PC-9 (cell line): ENCODE data around the gene HOXD10. TPM values are rescaled to one million over a fixed set of nuclear protein-coding genes. Genes with fewer than 3 reads are reported as not detected.

Experiments used
- BruUV-seq: library from RNA; stranded (reverse); fragments of 400-500 nt; replicated peaks from 2 replicates; lab custom pipeline; 2021; lab: Mats Ljungman, UMichigan
- CTCF ChIA-PET: fragments of 300-600 bp; sonication (Branson Sonifier 250); formaldehyde crosslinking; loops from one replicate; lab custom pipeline; 2022; ENCODE audit warnings: antibody characterized with exemption; lab: Charles Lee
- POLR2A ChIA-PET: fragments of 300-600 bp; sonication (Branson Sonifier 250); formaldehyde crosslinking; loops from one replicate; lab custom pipeline; 2022; ENCODE audit warnings: antibody characterized with exemption; ENCODE audit not compliant: unreplicated experiment; lab: Charles Lee
- DNase-seq, 2 experiments: peaks; one replicate each; pipeline versions ENCODE4 v3.0.0 to v3.0.0-alpha.2; 2015 to 2022; ENCODE audit warnings: mixed read lengths in 1 of 2
- H2AFZ ChIP-seq: fragments of 200-600 bp; sonication (generic); 2 replicates; pipeline ENCODE4 v1.8.1; 2017; ENCODE audit warnings: antibody characterized with exemption
- H3F3A ChIP-seq: fragments of 200-600 bp; sonication (generic); 2 replicates; pipeline ENCODE4 v1.8.1; 2017; ENCODE audit warnings: antibody characterized with exemption, mild to moderate bottlenecking, low read depth; ENCODE audit not compliant: insufficient read depth
- H3K27ac ChIP-seq: fragments of 200-600 bp; sonication (generic); 2 replicates; pipeline ENCODE4 v1.6.1; 2016; ENCODE audit warnings: mixed run types
- H3K27me3 ChIP-seq: fragments of 200-600 bp; sonication (generic); 2 replicates; pipeline ENCODE4 v1.6.1; 2016; ENCODE audit warnings: low read depth, mixed run types; ENCODE audit not compliant: insufficient read depth
- H3K36me3 ChIP-seq: fragments of 200-600 bp; sonication (generic); 2 replicates; pipeline ENCODE4 v1.6.1; 2016; ENCODE audit warnings: low read depth, mixed run types
- H3K4me1 ChIP-seq: fragments of 200-600 bp; sonication (generic); replicated peaks from 2 replicates; pipeline ENCODE4 v1.6.1; 2016; ENCODE audit warnings: mixed run types; ENCODE audit not compliant: insufficient read depth
- H3K4me2 ChIP-seq: fragments of 200-600 bp; sonication (generic); 2 replicates; pipeline ENCODE4 v1.6.1; 2017; ENCODE audit warnings: mixed run types
- H3K4me3 ChIP-seq: fragments of 200-600 bp; sonication (generic); 2 replicates; pipeline ENCODE4 v1.6.1; 2016; ENCODE audit warnings: mixed run types
- H3K79me2 ChIP-seq: fragments of 200-600 bp; sonication (generic); 2 replicates; pipeline ENCODE4 v1.6.1; 2017; ENCODE audit warnings: low read depth, mixed run types
- H3K9me2 ChIP-seq: fragments of 200-600 bp; sonication (generic); 2 replicates; pipeline ENCODE4 v1.8.1; 2017; ENCODE audit warnings: mild to moderate bottlenecking; ENCODE audit not compliant: insufficient read depth
- H3K9me3 ChIP-seq: fragments of 200-600 bp; sonication (generic); 2 replicates; pipeline ENCODE4 v1.8.1; 2016; ENCODE audit warnings: low read depth; ENCODE audit not compliant: insufficient read depth
- H4K20me1 ChIP-seq: fragments of 200-600 bp; sonication (generic); 2 replicates; pipeline ENCODE4 v1.8.1; 2017; ENCODE audit not compliant: insufficient read depth
- CTCF ChIP-seq: fragments of 200-600 bp; sonication (generic); conservative IDR thresholded peaks from 2 replicates; pipeline ENCODE4 v1.6.1; 2017; ENCODE audit warnings: mixed run types, antibody characterized with exemption, mild to moderate bottlenecking, moderate library complexity
- EZH2 ChIP-seq: fragments of 200-600 bp; sonication (generic); IDR thresholded peaks from 2 replicates; pipeline ENCODE4 v1.8.0; 2017; ENCODE audit warnings: antibody characterized with exemption, low read depth
- intact Hi-C: fragments of 100-400 bp; cut with micrococcal nuclease; formaldehyde crosslinking; loops from one replicate; pipeline ENCODE4 v1.10.0; 2022; ENCODE audit not compliant: unreplicated experiment
- total RNA-seq: library from RNA; stranded (reverse); gene quantifications from 2 replicates; pipeline ENCODE4 v1.2.3, GENCODE V29; 2021

Gene HOXD10
- total RNA-seq, 1 experiment from 2014 or later: not detected

DNA sequence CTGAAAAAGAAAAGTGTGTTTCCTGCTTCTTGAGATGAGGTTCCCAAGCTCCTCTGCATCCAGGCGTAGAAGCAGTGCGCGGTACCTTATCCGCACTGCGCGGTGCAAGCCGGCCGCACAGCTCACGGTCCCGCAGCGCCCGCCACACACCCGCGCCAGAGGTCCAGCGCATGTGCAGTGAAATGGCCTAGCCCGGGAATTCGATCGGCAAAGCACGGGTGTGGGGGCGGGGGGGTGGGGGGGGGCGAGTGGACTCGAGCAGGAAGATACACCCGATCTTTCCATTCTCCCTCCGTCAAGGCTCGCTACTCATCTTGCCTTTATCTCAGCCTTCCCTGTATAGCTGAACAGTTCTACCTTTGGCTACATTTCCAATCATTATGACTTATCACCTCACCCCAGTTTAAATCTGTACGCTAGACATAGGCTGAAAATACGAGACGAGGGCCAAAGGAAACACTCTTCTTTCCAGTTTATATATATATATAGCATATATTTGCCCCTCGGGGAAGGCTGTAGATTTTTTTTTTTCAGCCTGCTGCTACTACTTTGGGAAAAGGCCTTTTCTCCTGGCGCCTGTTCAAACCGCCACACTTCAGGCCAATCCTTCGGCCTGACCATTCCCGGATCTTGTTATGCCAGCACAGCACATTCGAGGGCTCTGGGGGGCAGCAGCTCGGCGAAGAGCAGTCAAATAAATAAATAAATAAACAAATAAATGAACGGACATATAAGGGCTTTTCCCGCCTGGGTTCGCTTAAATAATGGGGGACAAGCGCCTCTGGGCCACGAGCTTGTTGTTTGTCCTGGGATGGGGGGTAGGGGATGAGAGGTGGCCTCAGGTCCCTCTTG is 23.3 kb downstream of the HOXD10 start:
- Histone ChIP-seq H3K27ac (no peak overlapping the region), H3K4me2 (no peak overlapping the region), H3K36me3 (no peaks in the 10 kb centered on the region), H3K9me2 (no peaks in the 10 kb centered on the region), H3K4me1 (no peaks in the 10 kb centered on the region), H3F3A (no peaks in the 10 kb centered on the region), H2AFZ (no peak overlapping the region), H3K27me3 (peaks cover 21% of the 10 kb centered on the region; the same call in 1 of the 2 replicates), H4K20me1 (no peaks in the 10 kb centered on the region), H3K4me3 (no peak overlapping the region), H3K9me3 (no peaks in the 10 kb centered on the region), H3K79me2 (no peaks in the 10 kb centered on the region)
- intact Hi-C loops: loop anchor here (2.0 to 5.0 kb wide), 2 partner anchors 415 to 1007 kb away; no protein-coding TSS in a partner anchor
- DNase-seq: no peak
- CTCF ChIA-PET: interaction anchor here (0.6 to 1.7 kb wide), 9 partner anchors 254 to 595 kb away, joined by 4 to 23 read pairs (median 6); no protein-coding TSS in a partner anchor
- BruUV-seq: no TSS peak
- TF ChIP-seq CTCF (no peak), EZH2 (no peak)
- POLR2A ChIA-PET: no interaction called here

- peak in 1 of 2 experiments; percentile 60 for DNase-seq
- Histone ChIP-seq H3K27ac (no peak overlapping the region), H3K4me2 (no peak overlapping the region), H3K36me3 (no peaks in the 10 kb centered on the region), H3K27me3 (peaks cover 29% of the 10 kb centered on the region; the same call in 1 of the 2 replicates), H3K9me3 (no peaks in the 10 kb centered on the region), H2AFZ (no peak overlapping the region), H3K9me2 (no peaks in the 10 kb centered on the region), H3F3A (no peaks in the 10 kb centered on the region), H3K4me1 (no peaks in the 10 kb centered on the region), H3K4me3 (no peak overlapping the region), H4K20me1 (no peaks in the 10 kb centered on the region), H3K79me2 (no peaks in the 10 kb centered on the region)
- no TSS peak for BruUV-seq
- ChIA-PET POLR2A (interaction anchor here (0.7 kb wide), 1 partner anchor 1007 kb away, joined by 3 read pairs; no protein-coding TSS in a partner anchor), CTCF (interaction anchor here (0.6 to 1.7 kb wide), 9 partner anchors 254 to 594 kb away, joined by 4 to 23 read pairs (median 6); no protein-coding TSS in a partner anchor)
- TF ChIP-seq CTCF (peak; percentile 44), EZH2 (no peak)
- intact Hi-C loops: loop anchor here (2.0 to 5.0 kb wide), 2 partner anchors 414 to 1007 kb away; no protein-coding TSS in a partner anchor
These were observed 24.1 kb downstream of the HOXD10 start for GRCh38 chr2:176140513-176141317.

DNA sequence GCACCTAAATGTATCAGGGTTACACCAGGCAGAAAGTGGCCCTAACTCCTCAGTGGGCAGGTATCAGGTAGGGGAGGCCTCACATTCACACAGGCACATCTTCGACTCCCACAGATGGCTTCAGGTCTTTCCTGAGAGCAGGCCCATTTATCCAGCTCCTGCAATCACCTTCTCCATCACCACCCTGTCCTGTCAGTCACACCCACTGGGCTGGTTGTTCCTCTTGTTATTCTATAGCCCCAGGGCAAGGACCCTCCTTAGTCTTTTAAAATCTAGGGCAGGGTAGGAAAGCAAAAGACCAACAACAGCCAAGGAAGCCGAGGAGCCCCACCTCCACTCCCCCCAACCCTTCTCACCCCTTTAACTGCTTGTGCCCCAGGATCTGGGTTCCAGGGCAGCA is 25.7 kb downstream of the HOXD10 start:
- Histone ChIP-seq H3K36me3 (no peaks in the 10 kb centered on the region), H3K4me1 (no peaks in the 10 kb centered on the region), H4K20me1 (no peaks in the 10 kb centered on the region), H2AFZ (no peak overlapping the region), H3K79me2 (no peaks in the 10 kb centered on the region), H3K4me2 (no peak overlapping the region), H3K9me3 (no peaks in the 10 kb centered on the region), H3K27ac (no peak overlapping the region), H3K9me2 (no peaks in the 10 kb centered on the region), H3F3A (no peaks in the 10 kb centered on the region), H3K27me3 (peaks cover 45% of the 10 kb centered on the region), H3K4me3 (no peak overlapping the region)
- TF ChIP-seq EZH2: no peak
- TF ChIP-seq CTCF: no peak
- intact Hi-C loops: loop anchor here (5.0 kb wide), 1 partner anchor 1005 kb away; no protein-coding TSS in a partner anchor
- CTCF ChIA-PET: no interaction called here
- DNase-seq: no peak
- no TSS peak for BruUV-seq
- POLR2A ChIA-PET: no interaction called here
